Measurements from ENCODE around the gene MYCBPAP. TPM values are rescaled to one million over a fixed set of nuclear protein-coding genes. Genes with fewer than 3 reads are reported as not detected.

The MYCBPAP gene
- total RNA-seq, 4 donors from 2014 or later = not detected

DNA sequence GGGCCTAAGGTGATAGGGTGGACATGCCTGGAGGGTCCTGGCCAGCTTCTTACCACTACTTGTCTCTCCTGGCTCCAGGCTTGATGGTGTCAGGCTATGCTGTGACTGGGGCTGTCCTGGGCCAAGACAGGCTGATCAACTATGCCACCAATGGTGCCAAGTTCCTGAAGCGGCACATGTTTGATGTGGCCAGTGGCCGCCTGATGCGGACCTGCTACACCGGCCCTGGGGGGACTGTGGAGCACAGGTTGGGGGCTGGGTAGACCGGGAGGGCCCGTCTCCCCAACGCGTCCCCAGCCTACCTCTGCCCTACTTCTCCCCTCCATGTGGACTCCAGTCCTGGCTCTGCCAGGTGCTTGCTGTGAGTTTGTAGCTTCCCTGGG is 43.2 kb downstream of the MYCBPAP start:
- Histone ChIP-seq H3K4me1 (peaks cover 10 to 13% of the 10 kb centered on the region in 2 donors), H3K9me3 (no peaks in the 10 kb centered on the region), H3K4me3 (no peak overlapping the region), H3K36me3 (peaks cover 0 to 8% of the 10 kb centered on the region in 2 donors), H3K27ac (no peak overlapping the region), H3K27me3 (no peaks in the 10 kb centered on the region)
- intact Hi-C loops (cut with DNase I; ENCODE audit: low total_unique reads) = no loop called here
- in situ Hi-C loops (cut with MboI; ENCODE audit: low sequenced_read_pairs in 4 of 4) = loop anchor here in 1 of 4 donors (10.0 kb wide), 2 partner anchors 73 to 143 kb away; no protein-coding TSS in a partner anchor
- ATAC-seq (no peak), DNase-seq (no peak)
- TF ChIP-seq, protein P1, sequence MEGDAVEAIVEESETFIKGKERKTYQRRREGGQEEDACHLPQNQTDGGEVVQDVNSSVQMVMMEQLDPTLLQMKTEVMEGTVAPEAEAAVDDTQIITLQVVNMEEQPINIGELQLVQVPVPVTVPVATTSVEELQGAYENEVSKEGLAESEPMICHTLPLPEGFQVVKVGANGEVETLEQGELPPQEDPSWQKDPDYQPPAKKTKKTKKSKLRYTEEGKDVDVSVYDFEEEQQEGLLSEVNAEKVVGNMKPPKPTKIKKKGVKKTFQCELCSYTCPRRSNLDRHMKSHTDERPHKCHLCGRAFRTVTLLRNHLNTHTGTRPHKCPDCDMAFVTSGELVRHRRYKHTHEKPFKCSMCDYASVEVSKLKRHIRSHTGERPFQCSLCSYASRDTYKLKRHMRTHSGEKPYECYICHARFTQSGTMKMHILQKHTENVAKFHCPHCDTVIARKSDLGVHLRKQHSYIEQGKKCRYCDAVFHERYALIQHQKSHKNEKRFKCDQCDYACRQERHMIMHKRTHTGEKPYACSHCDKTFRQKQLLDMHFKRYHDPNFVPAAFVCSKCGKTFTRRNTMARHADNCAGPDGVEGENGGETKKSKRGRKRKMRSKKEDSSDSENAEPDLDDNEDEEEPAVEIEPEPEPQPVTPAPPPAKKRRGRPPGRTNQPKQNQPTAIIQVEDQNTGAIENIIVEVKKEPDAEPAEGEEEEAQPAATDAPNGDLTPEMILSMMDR (IDR thresholded peaks at IDR 0.05 in 4 of 5, conservative IDR thresholded peaks at IDR 0.05 in 1 of 5) = no peak
- no peak for TF ChIP-seq POLR2A (IDR thresholded peaks at IDR 0.05)

GRCh38 chr17:50551884-50552283 is 43.6 kb downstream of the MYCBPAP start:
- no peaks in the 10 kb centered on the region for H3K27me3 ChIP-seq
- TF ChIP-seq, protein P1 (IDR thresholded peaks at IDR 0.05 in 4 of 5, conservative IDR thresholded peaks at IDR 0.05 in 1 of 5) = no peak
- no peak for TF ChIP-seq POLR2A (IDR thresholded peaks at IDR 0.05)
- in situ Hi-C loops (cut with MboI; ENCODE audit: low sequenced_read_pairs in 4 of 4) = loop anchor here in 1 of 4 donors (10.0 kb wide), 2 partner anchors 73 to 143 kb away; no protein-coding TSS in a partner anchor
- DNase-seq = no peak
- no peak for ATAC-seq
- no peak overlapping the region for H3K4me3 ChIP-seq
- peaks cover 7 to 9% of the 10 kb centered on the region in 2 donors for H3K4me1 ChIP-seq
- intact Hi-C loops (cut with DNase I; ENCODE audit: low total_unique reads) = no loop called here
- peaks cover 0 to 8% of the 10 kb centered on the region in 2 donors for H3K36me3 ChIP-seq
- H3K27ac ChIP-seq = no peak overlapping the region
- H3K9me3 ChIP-seq = no peaks in the 10 kb centered on the region

- Histone ChIP-seq H3K27me3 (peaks cover 9 to 13% (median 11%) of the 10 kb centered on the region in 3 donors), H3K9me3 (no peaks in the 10 kb centered on the region), H3K27ac (no peak overlapping the region), H3K36me3 (peaks cover 0 to 8% of the 10 kb centered on the region in 2 donors), H3K4me1 (peaks cover 3 to 6% of the 10 kb centered on the region in 2 donors), H3K4me3 (no peak overlapping the region)
- TF ChIP-seq POLR2A (IDR thresholded peaks at IDR 0.05) = no peak
- TF ChIP-seq, protein P1 (IDR thresholded peaks at IDR 0.05 in 4 of 5, conservative IDR thresholded peaks at IDR 0.05 in 1 of 5) = no peak
- in situ Hi-C loops (cut with MboI; ENCODE audit: low sequenced_read_pairs in 4 of 4) = loop anchor here in 1 of 4 donors (10.0 kb wide), 2 partner anchors 71 to 141 kb away; no protein-coding TSS in a partner anchor
- DNase-seq = no peak
- intact Hi-C loops (cut with DNase I; ENCODE audit: low total_unique reads) = no loop called here
- no peak for ATAC-seq
Measured at GRCh38 chr17:50554201-50554600, 46.0 kb downstream of the MYCBPAP start.

DNA sequence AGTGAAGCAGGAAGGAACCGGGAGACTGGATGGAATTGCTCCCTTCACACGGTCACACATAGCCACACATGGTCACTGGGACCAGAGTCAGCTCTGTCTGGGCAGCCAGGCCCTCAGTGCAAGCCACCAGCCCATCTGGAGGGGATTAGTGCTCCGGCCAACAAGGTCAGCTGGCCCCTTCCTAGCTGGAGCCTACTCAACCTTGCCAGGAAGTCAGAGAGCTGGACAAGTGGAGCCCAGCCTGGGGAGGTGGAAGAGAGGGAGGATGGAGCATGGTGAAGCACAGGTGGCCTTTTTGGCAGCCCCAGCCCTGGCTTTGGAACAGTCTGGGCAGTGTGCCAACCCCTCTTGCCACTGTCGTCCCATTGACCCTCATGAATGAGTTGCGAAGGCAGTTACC is 48.6 kb downstream of the MYCBPAP start:
- ATAC-seq (no peak), DNase-seq (peak in 1 of 2 donors; percentile 33)
- Histone ChIP-seq H3K4me3 (no peak overlapping the region), H3K4me1 (peaks cover 14 to 25% of the 10 kb centered on the region in 2 donors), H3K36me3 (no peaks in the 10 kb centered on the region), H3K27me3 (peaks cover 31 to 37% (median 32%) of the 10 kb centered on the region in 3 donors), H3K9me3 (no peaks in the 10 kb centered on the region), H3K27ac (no peak overlapping the region)
- TF ChIP-seq, protein P1 (IDR thresholded peaks at IDR 0.05 in 4 of 5, conservative IDR thresholded peaks at IDR 0.05 in 1 of 5) = no peak
- no peak for TF ChIP-seq POLR2A (IDR thresholded peaks at IDR 0.05)
- intact Hi-C loops (cut with DNase I; ENCODE audit: low total_unique reads) (no loop called here), in situ Hi-C loops (cut with MboI; ENCODE audit: low sequenced_read_pairs in 4 of 4) (loop anchor here in 1 of 4 donors (10.0 kb wide), 2 partner anchors 68 to 138 kb away; no protein-coding TSS in a partner anchor)
